IMR-90 (cell line): ENCODE data around the gene AGBL1.

ENCODE experiments used
- CEBPB ChIP-seq: IDR thresholded peaks from 2 replicates; pipeline ENCODE4 v1.6.1; 2012; ENCODE audit warnings: low read depth, low read length, improper control_type of control experiment
- CHD1 ChIP-seq: IDR thresholded peaks from 2 replicates; pipeline ENCODE4 v1.6.1; 2012; ENCODE audit warnings: low read depth, low read length, improper control_type of control experiment
- POLR2A ChIP-seq: IDR thresholded peaks from 2 replicates; pipeline ENCODE4 v1.6.1; 2012; ENCODE audit warnings: mild to moderate bottlenecking, low read depth, low read length
- RCOR1 ChIP-seq: IDR thresholded peaks from 2 replicates; pipeline ENCODE4 v1.6.1; 2012; ENCODE audit warnings: mild to moderate bottlenecking, low read length, improper control_type of control experiment; ENCODE audit not compliant: insufficient replicate concordance
- SMC3 ChIP-seq: fragments of 150-350 bp; IDR thresholded peaks from 2 replicates; pipeline ENCODE4 v1.6.1; 2016; ENCODE audit warnings: low read depth, mild to moderate bottlenecking, antibody characterized with exemption, low read length, moderate library complexity
- TF ChIP-seq, protein P1 (sequence below): conservative IDR thresholded peaks from 2 replicates; pipeline ENCODE4 v1.5.1; 2012; ENCODE audit warnings: mild to moderate bottlenecking, low read depth, low read length, improper control_type of control experiment

DNA sequence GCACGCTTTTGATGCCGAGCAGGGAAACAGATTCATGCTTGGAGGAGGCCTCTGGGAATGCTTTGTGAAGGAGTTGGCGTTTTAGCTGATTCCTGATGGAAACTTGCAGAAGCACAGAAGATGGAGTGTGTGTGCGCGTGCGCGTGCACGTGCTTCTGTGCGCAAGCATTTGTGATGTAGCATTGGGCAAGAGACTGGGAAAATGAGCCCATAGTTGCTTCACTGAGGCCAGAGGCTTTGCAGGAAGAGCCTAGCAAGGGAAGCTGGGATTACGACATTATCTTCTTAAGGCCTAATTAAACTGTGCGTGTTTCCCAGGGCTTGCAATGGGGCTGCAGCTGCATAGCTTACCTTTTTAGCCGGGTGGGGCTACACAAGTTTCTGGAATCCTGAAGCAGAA is 18.1 kb upstream of the AGBL1 start:
- TF ChIP-seq RCOR1 (no peak), POLR2A (no peak), CEBPB (no peak), SMC3 (no peak), CHD1 (no peak)
- TF ChIP-seq, protein P1, sequence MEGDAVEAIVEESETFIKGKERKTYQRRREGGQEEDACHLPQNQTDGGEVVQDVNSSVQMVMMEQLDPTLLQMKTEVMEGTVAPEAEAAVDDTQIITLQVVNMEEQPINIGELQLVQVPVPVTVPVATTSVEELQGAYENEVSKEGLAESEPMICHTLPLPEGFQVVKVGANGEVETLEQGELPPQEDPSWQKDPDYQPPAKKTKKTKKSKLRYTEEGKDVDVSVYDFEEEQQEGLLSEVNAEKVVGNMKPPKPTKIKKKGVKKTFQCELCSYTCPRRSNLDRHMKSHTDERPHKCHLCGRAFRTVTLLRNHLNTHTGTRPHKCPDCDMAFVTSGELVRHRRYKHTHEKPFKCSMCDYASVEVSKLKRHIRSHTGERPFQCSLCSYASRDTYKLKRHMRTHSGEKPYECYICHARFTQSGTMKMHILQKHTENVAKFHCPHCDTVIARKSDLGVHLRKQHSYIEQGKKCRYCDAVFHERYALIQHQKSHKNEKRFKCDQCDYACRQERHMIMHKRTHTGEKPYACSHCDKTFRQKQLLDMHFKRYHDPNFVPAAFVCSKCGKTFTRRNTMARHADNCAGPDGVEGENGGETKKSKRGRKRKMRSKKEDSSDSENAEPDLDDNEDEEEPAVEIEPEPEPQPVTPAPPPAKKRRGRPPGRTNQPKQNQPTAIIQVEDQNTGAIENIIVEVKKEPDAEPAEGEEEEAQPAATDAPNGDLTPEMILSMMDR, result no peak
